Measurements from ENCODE around the gene MIGA2.
"Not testable (repeated sequence)": the region's sequence is repeated elsewhere in the genome, so short reads cannot be mapped to it uniquely, and the experiment has no call there.

The MIGA2 gene

DNA sequence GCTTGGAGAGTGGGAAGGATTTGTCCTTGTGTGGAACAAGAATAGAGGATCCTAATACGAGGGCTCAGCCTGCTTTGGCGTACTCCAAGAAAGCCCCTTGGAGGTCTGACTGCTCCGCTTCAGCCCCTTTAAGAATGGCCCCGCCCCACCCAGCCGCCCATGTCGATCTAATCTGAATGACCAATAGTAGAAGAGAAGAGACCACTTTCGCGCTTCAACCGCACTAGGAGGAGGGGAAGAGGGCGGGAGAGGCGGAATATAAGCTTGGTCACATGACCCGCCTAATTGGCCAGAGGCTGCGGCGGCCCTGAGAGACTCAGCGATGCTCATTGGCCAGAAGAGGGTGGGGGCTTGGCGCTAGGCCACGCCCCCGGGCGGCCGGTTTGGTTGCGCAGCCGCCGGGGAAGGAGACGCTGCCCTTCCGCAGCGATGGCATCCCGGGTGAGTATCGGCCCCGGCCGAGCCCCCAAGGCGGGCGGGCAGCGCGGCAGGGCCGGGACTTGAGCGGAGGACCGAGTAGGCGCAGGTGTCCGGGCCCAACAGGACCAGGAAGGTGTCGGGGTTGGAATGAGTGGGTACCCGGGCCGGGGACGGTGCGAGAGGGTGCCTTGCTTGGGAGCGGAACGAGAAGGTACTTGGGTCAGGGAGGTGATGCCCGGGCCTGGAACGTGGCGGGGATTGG, at the start of gene MIGA2:
Gene MIGA2 (plus strand): TSS at position 386 of the 682 bp plus-strand sequence. CDS start 3,969 bp downstream, outside the sequence.
- DNase-seq (ENCODE audit: low read depth in 2 of 2), result peak; percentile 86 to 90

DNA sequence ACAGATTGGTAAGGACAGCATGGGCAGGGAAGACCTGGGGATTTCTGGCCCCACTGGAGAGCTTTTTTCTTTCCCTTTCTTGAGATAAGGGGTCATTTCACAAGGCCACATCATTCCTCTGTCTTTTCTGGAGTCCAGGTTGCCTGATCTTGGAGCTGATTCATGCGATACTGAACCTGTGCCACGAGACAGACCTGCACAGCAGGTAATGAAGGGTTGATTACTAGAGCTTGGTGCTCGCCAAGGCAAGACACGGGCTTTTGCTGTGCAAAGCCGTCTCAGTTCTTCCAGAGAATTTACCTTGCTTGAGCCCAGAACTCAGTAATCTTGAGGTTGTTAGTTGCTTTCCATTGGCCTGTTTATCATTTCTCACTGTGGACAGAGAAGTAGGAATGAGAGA, 49.8 kb upstream of the MIGA2 start:
- no peak for DNase-seq (ENCODE audit: low read depth in 2 of 2)

GRCh38 chr9:128987805-128988204, 48.6 kb upstream of the MIGA2 start:
- DNase-seq (ENCODE audit: low read depth in 2 of 2), result no peak

GRCh38 chr9:128992995-128993394, 43.4 kb upstream of the MIGA2 start:
- DNase-seq (ENCODE audit: low read depth in 2 of 2), result no peak

DNA sequence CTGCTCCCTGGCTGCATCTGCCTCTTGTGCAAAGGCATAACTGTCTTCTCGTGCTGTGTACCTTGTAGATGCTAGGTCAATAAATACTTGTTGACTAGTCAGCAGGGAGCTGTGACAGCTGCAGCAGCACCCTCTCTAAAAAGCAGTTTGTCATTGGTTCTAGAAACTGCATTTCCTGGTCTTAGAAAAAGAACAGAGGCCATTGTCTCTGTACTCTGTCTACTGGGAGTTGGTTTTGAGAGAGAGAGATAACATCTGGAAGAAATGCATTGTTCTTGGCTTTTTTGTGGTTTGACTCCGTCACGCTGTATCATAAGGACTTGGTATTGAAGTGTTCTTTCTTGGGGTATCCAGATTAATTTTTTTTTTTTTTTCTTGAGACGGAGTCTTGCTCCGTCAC, 40.6 kb upstream of the MIGA2 start:
- no peak for DNase-seq (ENCODE audit: low read depth in 2 of 2)

- DNase-seq (ENCODE audit: low read depth in 2 of 2), result no peak
These were observed 38.0 kb upstream of the MIGA2 start for GRCh38 chr9:128998462-128998861.

DNA sequence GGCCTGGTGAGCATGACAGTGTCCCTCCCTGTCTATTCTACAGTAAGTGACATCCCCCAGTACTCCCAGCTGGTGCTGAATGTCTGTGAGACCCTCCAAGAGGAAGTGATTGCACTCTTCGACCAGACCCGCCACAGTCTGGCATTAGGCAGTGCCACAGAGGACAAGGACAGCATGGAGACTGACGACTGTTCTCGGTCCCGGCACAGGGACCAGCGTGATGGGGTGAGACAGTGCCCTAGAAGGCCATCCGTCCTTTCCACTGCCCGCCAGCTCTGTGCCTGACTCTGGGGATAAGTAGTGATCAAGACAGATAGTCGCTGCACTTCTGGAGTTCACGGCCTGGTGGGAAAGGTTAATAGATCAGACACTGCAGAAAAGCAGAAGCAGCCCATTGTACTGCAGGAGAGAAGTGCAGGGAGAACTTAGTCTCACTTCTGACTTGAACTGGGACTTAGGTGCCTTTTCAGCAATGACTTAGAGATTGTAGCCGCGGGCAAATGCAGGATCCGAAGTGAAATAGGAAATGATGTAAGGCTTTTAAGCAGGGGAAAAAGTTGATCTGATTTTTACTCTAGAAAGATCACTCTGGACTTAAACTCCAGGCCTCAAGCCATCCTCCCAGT, 36.7 kb upstream of the MIGA2 start:
- DNase-seq (ENCODE audit: low read depth in 2 of 2), result no peak

GRCh38 chr9:129001504-129002325, 34.7 kb upstream of the MIGA2 start:
- no peak for DNase-seq (ENCODE audit: low read depth in 2 of 2)

- DNase-seq (ENCODE audit: low read depth in 2 of 2), result no peak
These were observed 33.4 kb upstream of the MIGA2 start for GRCh38 chr9:129002992-129003391.

- DNase-seq (ENCODE audit: low read depth in 2 of 2), result not testable (repeated sequence)
These were observed 32.3 kb upstream of the MIGA2 start for GRCh38 chr9:129004173-129004572.

GRCh38 chr9:129005336-129005997, 31.0 kb upstream of the MIGA2 start:
- no peak for DNase-seq (ENCODE audit: low read depth in 2 of 2)

DNA sequence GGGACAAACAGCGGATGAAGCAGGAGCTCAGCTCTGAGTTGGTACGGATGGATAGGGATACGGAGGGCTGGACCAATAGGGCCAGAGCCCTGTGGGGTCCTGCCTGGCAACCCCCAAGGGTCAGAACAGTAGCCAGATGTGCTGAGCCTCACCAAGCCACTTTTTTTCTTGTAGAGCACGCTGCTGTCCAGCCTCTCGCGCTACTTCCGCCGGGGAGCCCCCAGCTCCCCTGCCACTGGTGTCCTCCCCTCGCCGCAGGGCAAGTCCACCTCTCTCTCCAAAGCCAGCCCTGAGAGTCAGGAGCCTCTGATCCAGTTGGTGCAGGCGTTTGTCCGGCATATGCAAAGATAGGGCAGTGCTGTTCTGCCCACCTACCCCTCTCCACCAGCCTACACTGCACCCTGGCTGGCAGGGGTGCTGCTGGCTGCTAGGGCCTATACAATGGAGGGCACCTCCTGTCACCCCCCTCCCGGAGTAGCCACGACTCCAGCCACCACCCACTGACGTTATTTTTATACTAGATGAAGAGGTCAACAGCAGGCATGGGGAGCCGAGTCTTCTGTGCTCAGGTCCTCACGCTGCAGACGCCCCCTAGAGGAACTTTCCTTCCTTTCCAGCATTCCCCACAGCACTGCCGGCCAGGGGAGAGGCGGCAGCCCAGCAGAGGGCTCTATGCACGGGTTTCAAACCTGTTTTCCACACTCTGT, 29.9 kb upstream of the MIGA2 start:
- DNase-seq (ENCODE audit: low read depth in 2 of 2), result peak; percentile 19 to 25

DNA sequence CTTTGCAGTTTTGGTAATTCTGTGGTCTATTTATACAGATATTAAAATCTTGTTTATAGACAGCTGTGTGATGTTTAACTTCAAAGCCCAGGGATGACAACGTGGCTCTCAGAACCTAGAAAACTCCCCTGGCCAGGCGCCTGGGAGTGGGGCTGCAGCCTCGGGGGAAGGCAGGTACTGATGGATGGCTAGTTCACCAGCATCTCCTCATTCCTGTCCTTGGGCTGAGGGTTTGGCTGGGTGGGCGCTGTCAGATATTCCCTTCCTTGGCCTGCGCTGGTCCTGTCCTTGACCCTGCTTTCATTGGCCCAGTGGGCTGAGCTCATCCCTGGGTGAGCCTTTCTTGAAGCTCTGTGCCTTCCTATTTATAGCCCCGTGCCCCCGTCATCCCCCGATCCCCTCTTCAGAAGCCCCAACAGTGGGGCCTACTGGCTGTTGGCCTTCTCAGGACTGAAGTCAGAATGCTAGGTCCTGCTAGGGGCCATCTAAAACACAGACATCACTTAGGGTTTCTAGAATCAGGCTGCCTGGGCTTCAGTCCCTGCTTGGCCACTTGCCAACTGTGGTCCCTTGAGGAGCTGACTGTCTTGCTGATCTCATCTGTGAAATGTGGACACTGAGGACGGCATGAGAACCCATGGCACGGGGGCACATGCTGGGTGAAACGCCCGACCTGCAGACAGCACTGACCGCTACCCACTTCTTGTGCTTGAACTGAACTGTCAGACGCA, 29.2 kb upstream of the MIGA2 start:
- no peak for DNase-seq (ENCODE audit: low read depth in 2 of 2)

DNA sequence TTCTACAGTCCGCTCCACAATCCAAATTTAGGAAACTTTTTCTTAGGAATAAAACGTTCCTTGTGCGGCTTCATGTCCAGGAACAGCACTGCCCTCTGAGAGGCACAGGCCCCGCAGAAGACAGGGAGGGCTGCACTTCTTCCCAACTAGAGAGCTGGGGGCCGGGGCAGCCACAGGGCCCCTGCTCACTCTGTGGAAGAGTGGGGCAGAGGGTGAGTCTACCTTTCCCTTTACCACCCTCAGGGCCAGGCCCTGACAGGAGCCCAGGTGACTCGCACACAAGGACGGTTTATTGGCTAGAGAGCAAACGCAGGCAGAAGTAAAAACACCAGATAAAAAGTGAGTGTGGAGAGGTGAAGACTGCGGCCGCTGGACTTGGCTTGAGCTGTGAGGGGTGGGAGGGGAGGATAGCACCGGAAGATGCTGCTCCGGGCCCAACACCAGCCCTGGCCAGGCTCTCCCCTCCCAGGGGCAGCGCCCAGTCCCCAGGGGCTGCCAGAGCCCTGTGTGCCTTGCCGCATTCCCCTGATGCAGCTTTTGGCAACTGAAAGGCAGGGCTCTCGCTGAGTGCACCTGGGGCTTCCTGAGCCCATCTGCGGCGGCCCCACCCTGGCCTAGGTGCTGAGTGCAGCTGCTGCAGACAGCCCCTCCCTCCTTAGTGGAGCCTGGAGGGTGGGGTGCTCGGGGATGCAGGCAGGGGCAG, 28.5 kb upstream of the MIGA2 start:
- DNase-seq (ENCODE audit: low read depth in 2 of 2), result no peak

- no peak for DNase-seq (ENCODE audit: low read depth in 2 of 2)
These were observed 27.9 kb upstream of the MIGA2 start for GRCh38 chr9:129008469-129008965.

- no peak for DNase-seq (ENCODE audit: low read depth in 2 of 2)
These were observed 27.3 kb upstream of the MIGA2 start for GRCh38 chr9:129008986-129009583.

DNA sequence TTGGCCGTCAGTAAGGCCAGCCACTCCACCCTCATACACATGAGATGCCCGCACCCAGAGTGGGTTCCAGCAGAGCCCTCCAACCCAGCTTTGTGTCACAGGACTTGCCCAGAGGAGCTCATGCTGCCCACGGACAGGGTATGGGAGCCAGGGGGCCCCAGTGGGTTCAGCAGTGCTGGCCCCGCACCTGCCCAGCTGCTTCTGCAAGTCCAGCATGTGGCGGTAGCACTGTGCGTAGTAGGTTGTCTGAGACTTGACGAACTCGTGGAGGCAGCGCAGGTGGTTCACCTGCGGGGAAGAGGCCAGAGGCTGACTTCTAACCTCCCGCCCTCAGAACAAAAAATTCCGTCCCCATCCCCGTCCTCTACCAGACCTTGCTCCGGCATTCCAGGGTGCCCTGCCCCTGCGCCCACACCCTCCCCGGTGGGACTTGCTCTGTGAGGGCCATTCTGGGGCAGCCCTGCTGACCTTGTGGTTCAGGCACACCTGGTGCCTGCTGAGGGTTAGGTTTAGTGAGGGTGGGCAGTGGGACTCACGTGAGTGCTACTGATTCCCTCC, 26.8 kb upstream of the MIGA2 start:
- no peak for DNase-seq (ENCODE audit: low read depth in 2 of 2)

DNA sequence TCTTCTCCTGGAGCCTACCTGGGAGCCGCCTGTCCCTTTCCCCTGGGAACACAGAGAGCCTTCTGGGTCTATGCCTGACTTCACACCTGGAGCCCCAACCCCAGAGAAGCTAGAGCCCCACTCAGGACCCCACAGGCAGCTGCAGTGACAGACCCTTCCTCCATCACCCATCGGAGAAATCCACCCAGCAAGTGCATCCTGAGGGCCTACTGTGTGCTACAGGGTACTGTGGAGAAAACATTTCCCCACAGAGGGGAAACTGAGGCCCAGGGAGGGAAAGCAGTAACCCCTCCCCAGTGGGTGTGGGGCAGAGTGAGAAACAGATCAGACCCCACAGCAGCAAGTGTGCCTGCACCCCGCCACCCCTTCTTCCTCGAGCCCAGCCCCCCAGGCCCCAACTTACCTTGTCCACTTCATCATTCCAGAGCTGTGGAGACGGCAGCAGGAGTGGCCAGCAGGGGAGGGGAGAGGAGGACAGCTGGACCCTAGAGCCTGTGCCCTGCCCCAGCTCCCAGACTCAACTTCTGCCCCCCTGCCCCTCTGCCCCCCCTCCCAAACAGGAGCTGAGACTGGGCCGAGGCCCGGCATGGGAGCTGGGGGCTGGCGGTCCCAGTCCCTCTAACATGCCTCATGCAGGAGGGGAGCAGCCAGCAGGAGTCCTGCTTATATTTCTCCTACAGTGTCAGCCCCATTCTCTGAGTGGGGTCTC, 26.0 kb upstream of the MIGA2 start:
- no peak for DNase-seq (ENCODE audit: low read depth in 2 of 2)

DNA sequence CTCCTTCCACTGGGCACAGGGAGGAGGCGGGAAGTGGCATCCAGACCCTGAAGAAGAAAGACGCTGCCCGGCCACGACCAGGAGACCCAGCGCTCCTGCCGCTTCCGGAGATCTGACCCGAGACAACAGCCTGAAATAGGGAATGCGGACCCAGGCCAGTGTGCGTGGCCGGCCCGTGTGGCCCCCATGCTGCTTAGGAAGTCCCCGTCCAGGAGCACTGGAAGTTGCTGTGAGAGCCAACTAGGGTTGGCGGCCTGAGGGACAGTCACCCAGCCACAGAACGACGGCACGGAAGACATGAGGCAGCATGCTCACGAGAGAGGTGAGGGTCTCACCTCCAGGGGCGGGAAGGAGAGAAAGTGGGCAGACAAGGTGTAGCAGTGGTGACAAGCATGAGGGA, 25.3 kb upstream of the MIGA2 start:
- DNase-seq (ENCODE audit: low read depth in 2 of 2), result no peak

Measured in stimulated activated CD8-positive, alpha-beta memory T cell treated with anti-CD3 and anti-CD28 coated beads, Interleukin-2, amount 100 ng/mL, for 48 hours (primary cell).